ENCODE results near the gene LMX1B.

DNA sequence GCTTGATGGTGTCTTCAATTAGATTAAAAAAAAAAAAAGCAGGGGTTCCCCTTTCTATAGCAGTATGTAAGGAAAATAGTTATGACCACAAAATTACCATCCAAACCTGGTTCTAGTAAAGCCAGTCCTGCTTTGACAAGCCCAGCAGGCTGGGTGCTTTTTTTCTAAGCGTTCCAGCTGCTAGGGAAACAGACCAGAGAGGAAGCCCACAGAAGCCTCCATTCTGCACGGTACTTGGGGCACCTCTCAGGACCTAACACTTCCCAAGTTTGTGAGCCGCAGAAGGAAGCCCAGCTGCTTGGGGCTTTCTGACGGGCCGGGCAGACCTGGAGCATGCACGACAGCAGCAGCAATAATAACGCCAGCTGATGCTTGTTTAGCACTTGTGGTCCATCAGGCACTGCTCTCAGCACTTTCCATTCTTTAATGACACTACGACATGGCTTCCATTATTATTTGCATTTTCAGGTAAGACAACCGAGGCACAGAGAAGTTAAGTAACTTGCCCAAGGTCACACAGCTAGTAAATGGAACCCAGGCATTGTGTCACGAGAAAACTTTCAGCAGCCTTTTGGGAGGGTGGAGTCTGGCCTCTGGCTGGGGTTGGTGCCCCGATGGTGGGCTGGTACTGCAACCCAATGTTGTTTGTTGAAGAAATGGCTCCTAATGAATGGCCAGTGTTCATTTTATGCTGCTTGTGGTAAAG is 15.4 kb downstream of the LMX1B start:
- TF ChIP-seq, protein P1, sequence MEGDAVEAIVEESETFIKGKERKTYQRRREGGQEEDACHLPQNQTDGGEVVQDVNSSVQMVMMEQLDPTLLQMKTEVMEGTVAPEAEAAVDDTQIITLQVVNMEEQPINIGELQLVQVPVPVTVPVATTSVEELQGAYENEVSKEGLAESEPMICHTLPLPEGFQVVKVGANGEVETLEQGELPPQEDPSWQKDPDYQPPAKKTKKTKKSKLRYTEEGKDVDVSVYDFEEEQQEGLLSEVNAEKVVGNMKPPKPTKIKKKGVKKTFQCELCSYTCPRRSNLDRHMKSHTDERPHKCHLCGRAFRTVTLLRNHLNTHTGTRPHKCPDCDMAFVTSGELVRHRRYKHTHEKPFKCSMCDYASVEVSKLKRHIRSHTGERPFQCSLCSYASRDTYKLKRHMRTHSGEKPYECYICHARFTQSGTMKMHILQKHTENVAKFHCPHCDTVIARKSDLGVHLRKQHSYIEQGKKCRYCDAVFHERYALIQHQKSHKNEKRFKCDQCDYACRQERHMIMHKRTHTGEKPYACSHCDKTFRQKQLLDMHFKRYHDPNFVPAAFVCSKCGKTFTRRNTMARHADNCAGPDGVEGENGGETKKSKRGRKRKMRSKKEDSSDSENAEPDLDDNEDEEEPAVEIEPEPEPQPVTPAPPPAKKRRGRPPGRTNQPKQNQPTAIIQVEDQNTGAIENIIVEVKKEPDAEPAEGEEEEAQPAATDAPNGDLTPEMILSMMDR (conservative IDR thresholded peaks at IDR 0.05 in 1 of 2, IDR thresholded peaks at IDR 0.05 in 1 of 2; ENCODE audit: low read depth in 1 of 2, low read length in 2 of 2): no peak
- no peak for TF ChIP-seq EZH2 (IDR thresholded peaks at IDR 0.05; ENCODE audit: low read length, missing control alignments)
